A549 treated with AZD9567 at 1 μM for 4 hours (cell line): ENCODE measurements around the gene AGRP. TPM values are rescaled to one million over a fixed set of nuclear protein-coding genes. Genes with fewer than 3 reads are reported as not detected.

Source experiments
- total RNA-seq: library from RNA; stranded (reverse); fragments of 200-300 nt; extraction: Qiagen RNA extraction; gene quantifications from 5 replicates; pipeline ENCODE4 v1.2.3, GENCODE V29; 2022; ENCODE audit not compliant: insufficient read depth

The AGRP gene, protein sequence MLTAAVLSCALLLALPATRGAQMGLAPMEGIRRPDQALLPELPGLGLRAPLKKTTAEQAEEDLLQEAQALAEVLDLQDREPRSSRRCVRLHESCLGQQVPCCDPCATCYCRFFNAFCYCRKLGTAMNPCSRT
- total RNA-seq = not detected in 5 replicates

DNA sequence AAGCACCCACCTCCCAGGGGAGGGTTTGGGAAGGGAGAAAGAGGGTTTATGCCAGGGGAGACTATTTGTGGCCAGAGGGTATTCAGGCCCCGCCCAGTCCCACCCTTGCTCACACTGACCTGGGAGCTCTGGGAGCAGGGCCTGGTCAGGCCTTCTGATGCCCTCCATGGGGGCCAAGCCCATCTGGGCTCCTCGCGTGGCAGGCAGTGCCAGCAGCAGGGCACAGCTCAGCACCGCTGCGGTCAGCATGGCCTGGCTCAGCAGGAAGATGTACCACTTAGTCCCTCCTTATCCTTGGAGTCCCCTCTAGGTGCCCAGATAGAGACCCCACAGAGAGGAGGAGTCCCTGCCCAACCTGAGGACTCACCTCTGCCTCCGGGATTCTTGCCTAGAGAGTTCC is at the start of gene AGRP:
Gene AGRP (minus strand): TSS at position 398 of the 400 bp plus-strand sequence. CDS start 149 bp downstream, at position 249.

GRCh38 chr16:67528222-67528869 is 45.0 kb upstream of the AGRP start, which contains the start of gene RIPOR1:
RIPOR1 (plus strand) TSS chr16:67528829; CDS start chr16:67538447, 9,618 bp downstream.

DNA sequence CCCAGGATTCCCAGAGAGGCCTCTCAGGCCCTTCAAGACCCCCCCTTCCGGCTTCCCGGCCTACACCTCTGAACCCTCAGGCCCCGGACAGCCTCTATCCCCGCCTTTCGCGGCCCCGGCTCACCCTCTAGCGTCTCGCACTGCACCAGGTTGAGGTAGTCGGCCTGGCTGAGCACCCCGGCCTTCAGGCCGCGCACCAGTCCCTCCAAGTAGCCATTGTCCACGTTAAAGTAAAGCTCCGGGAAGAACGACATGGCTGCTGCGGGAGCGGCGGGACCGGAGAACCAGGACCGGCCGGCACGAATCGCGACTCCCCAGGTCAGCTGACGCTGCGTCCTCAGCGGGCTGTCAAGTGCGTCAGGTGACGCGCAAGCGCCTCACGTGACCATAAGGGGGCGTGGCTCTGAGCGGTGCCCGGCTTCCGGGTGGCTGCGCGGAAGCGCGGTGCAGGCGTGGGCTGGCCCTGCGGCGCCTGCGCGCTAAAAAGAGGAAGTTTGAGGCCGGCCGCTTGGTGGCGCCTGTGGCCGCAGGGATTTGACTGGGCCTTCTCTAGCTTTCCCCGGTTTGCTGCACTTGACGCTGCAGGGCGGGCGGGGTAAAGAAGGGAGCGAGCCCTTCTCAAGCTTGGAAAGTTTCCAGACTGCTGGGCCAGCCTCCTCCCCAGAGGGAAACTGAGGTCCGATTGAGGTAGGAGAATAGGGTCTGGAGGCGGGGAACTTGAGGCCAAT is 2.4 kb downstream of the AGRP start, which contains the start of gene ATP6V0D1:
Gene ATP6V0D1 (minus strand): TSS at position 325 of the 728 bp plus-strand sequence. CDS start 71 bp downstream, at position 254.

Other genes starting within 250 kb of the AGRP start
- gene FHOD1, start 236.1 kb downstream of the AGRP start, total RNA-seq = 31.6 to 55.6 TPM (median 50.4 TPM) in 5 replicates
- 0.41 to 2.0 TPM (median 1.5 TPM) in 5 replicates for gene SLC9A5, start 234.6 kb downstream of the AGRP start, total RNA-seq
- gene PLEKHG4, start 204.0 kb downstream of the AGRP start, total RNA-seq = 10.3 to 13.6 TPM (median 13.0 TPM) in 5 replicates
- 0.11 to 0.85 TPM (median 0.27 TPM) in 4 of 5 replicates, not detected in the other for gene KCTD19, start 156.8 kb downstream of the AGRP start, total RNA-seq
- gene LRRC36, start 156.7 kb downstream of the AGRP start, total RNA-seq = 0.13 to 0.29 TPM (median 0.15 TPM) in 3 of 5 replicates, not detected in the others
- 2.1 to 13.9 TPM (median 13.1 TPM) in 5 replicates for gene TPPP3, start 90.0 kb downstream of the AGRP start, total RNA-seq
- gene ZDHHC1, start 67.1 kb downstream of the AGRP start, total RNA-seq = 3.8 to 7.5 TPM (median 7.0 TPM) in 5 replicates
- gene HSD11B2, start 52.4 kb downstream of the AGRP start, total RNA-seq = 1.6 to 2.2 TPM (median 1.8 TPM) in 5 replicates
- gene ATP6V0D1, start 2.4 kb downstream of the AGRP start, total RNA-seq = 94.7 to 122 TPM (median 111 TPM) in 5 replicates
- 36.7 to 43.5 TPM (median 40.1 TPM) in 5 replicates for gene RIPOR1, start 45.3 kb upstream of the AGRP start, total RNA-seq
- gene CTCF, start 79.0 kb upstream of the AGRP start, total RNA-seq = 32.8 to 40.3 TPM (median 34.0 TPM) in 5 replicates
- 0.62 to 2.4 TPM (median 2.1 TPM) in 5 replicates for gene CARMIL2, start 161.6 kb upstream of the AGRP start, total RNA-seq
- gene ACD, start 176.7 kb upstream of the AGRP start, total RNA-seq = 34.7 to 38.7 TPM (median 36.6 TPM) in 5 replicates
- gene PARD6A, start 177.4 kb upstream of the AGRP start, total RNA-seq = 1.8 to 2.2 TPM (median 2.1 TPM) in 4 of 5 replicates, not detected in the other
- 3.3 to 12.0 TPM (median 10.3 TPM) in 5 replicates for gene ENKD1, start 183.2 kb upstream of the AGRP start, total RNA-seq
- gene C16orf86, start 183.3 kb upstream of the AGRP start, total RNA-seq = 0.10 to 0.20 TPM in 2 of 5 replicates, not detected in the others
- gene GFOD2, start 235.8 kb upstream of the AGRP start, total RNA-seq = 8.9 to 18.3 TPM (median 17.8 TPM) in 5 replicates